ENCODE results near the gene CA10. TPM values are rescaled to one million over a fixed set of nuclear protein-coding genes. Genes with fewer than 3 reads are reported as not detected.

Gene CA10
- total and polyA plus RNA-seq, 9 of the 15 experiments (the other 6 are each of a cell fraction or from before 2014, with no cell fraction given) = not detected

- CTCF ChIA-PET (ENCODE audit: low intra/inter-chr PET ratio) = no interaction called here
Measured at GRCh38 chr17:51709694-51710633, 448.6 kb downstream of the CA10 start.

GRCh38 chr17:51707216-51707615 is 451.3 kb downstream of the CA10 start:
- ATAC-seq (no peak), DNase-seq (ENCODE audit: extremely low read depth in 1 of 4, low spot score in 3 of 4) (no peak), FAIRE-seq (no peak)
- ChIA-PET POLR2A (no interaction called here), CTCF (ENCODE audit: low intra/inter-chr PET ratio) (no interaction called here)
- Histone ChIP-seq H3K9me1 (ENCODE audit: control insufficient read depth, insufficient read depth, low read length) (no peaks in the 10 kb centered on the region), H3K9ac (ENCODE audit: insufficient read depth in 1 of 2, low read depth in 2 of 2, low read length in 2 of 2) (no peak overlapping the region), H3K9me3 (replicated peaks; ENCODE audit: control insufficient read depth, insufficient read depth, low read depth, low read length) (no peaks in the 10 kb centered on the region), H3K79me2 (ENCODE audit: control insufficient read depth, insufficient read depth, low read length) (no peaks in the 10 kb centered on the region), H2AFZ (ENCODE audit: low read depth, low read length) (no peak overlapping the region), H3K4me3 (no peak overlapping the region), H3K27me3 (ENCODE audit: control insufficient read depth in 2 of 2, insufficient read depth in 2 of 2, low read length in 2 of 2) (no peaks in the 10 kb centered on the region), H3K27ac (ENCODE audit: extremely low read depth, low read depth, low read length) (no peak overlapping the region), H4K20me1 (replicated peaks; ENCODE audit: control insufficient read depth, insufficient read depth, low read length) (no peaks in the 10 kb centered on the region), H3K36me3 (ENCODE audit: control insufficient read depth, insufficient read depth, low read length) (no peaks in the 10 kb centered on the region), H3K4me1 (replicated peaks in 1 of 2; ENCODE audit: control insufficient read depth in 2 of 2, insufficient read depth in 2 of 2, low read length in 2 of 2) (no peaks in the 10 kb centered on the region), H3K4me2 (ENCODE audit: insufficient read depth, low read length) (no peak overlapping the region)
- in situ Hi-C loops (cut with MboI) (no loop called here), intact Hi-C loops (cut with micrococcal nuclease) (no loop called here)
- no peak for TF ChIP-seq ZNF512 (tag; IDR thresholded peaks at IDR 0.05)
- TF ChIP-seq MLX (CRISPR knock-in tag; conservative IDR thresholded peaks at IDR 0.05) = no peak
- no peak for TF ChIP-seq TEAD4 (IDR thresholded peaks at IDR 0.05; ENCODE audit: low read length)
- TF ChIP-seq TEAD4 (CRISPR knock-in tag; IDR thresholded peaks at IDR 0.05; ENCODE audit: borderline replicate concordance) = no peak
- TF ChIP-seq SMARCE1 (IDR thresholded peaks at IDR 0.05) = no peak
- TF ChIP-seq SIN3A (IDR thresholded peaks at IDR 0.05; ENCODE audit: borderline replicate concordance in 2 of 2, control insufficient read depth in 1 of 2, low read depth in 2 of 2, low read length in 2 of 2) = no peak
- TF ChIP-seq SAFB2 (IDR thresholded peaks at IDR 0.05; ENCODE audit: borderline replicate concordance, low read depth, low read length, severe bottlenecking) = no peak
- BruUV-seq (replicated peaks) = no TSS peak
- 0% methylated on average over 2 of the region's 2 CpGs for WGBS (ENCODE audit: insufficient coverage, low coverage, missing lambda C conversion rate)

More at GRCh38 chr17:51709694-51710633, 448.6 kb downstream of the CA10 start:
- Histone ChIP-seq H3K4me2 (ENCODE audit: insufficient read depth, low read length) (no peak overlapping the region), H2AFZ (ENCODE audit: low read depth, low read length) (no peak overlapping the region), H3K9ac (ENCODE audit: insufficient read depth in 1 of 2, low read depth in 2 of 2, low read length in 2 of 2) (no peak overlapping the region), H3K79me2 (ENCODE audit: control insufficient read depth, insufficient read depth, low read length) (no peaks in the 10 kb centered on the region), H3K9me1 (ENCODE audit: control insufficient read depth, insufficient read depth, low read length) (no peaks in the 10 kb centered on the region), H3K4me1 (replicated peaks in 1 of 2; ENCODE audit: control insufficient read depth in 2 of 2, insufficient read depth in 2 of 2, low read length in 2 of 2) (no peaks in the 10 kb centered on the region), H3K9me3 (replicated peaks; ENCODE audit: control insufficient read depth, insufficient read depth, low read depth, low read length) (no peaks in the 10 kb centered on the region), H4K20me1 (replicated peaks; ENCODE audit: control insufficient read depth, insufficient read depth, low read length) (no peaks in the 10 kb centered on the region), H3K4me3 (no peak overlapping the region), H3K27ac (ENCODE audit: extremely low read depth, low read depth, low read length) (no peak overlapping the region), H3K27me3 (ENCODE audit: control insufficient read depth in 2 of 2, insufficient read depth in 2 of 2, low read length in 2 of 2) (no peaks in the 10 kb centered on the region), H3K36me3 (ENCODE audit: control insufficient read depth, insufficient read depth, low read length) (no peaks in the 10 kb centered on the region)
- in situ Hi-C loops (cut with MboI) = no loop called here
- no TSS peak for BruUV-seq (replicated peaks)
- WGBS (ENCODE audit: insufficient coverage, low coverage, missing lambda C conversion rate) = 2% methylated on average over 7 of the region's 7 CpGs
- intact Hi-C loops (cut with micrococcal nuclease) = no loop called here
- POLR2A ChIA-PET = interaction anchor here (1.3 kb wide), 1 partner anchor 10 kb away, joined by 4 read pairs; no protein-coding TSS in a partner anchor
- DNase-seq (ENCODE audit: extremely low read depth in 1 of 4, low spot score in 3 of 4) (no peak), FAIRE-seq (no peak), ATAC-seq (no peak)
- no peak for TF ChIP-seq FOXJ2 (tag; IDR thresholded peaks at IDR 0.05)
- TF ChIP-seq GTF2F1 (IDR thresholded peaks at IDR 0.05; ENCODE audit: low read depth, low read length) = no peak
- TF ChIP-seq PHB2 (IDR thresholded peaks at IDR 0.05; ENCODE audit: low read depth) = no peak
- no peak for TF ChIP-seq ESRRA (IDR thresholded peaks at IDR 0.05; ENCODE audit: borderline replicate concordance, low read depth)
- TF ChIP-seq EP400 (IDR thresholded peaks at IDR 0.05) = no peak
- no peak for TF ChIP-seq ZNF507 (tag; conservative IDR thresholded peaks at IDR 0.05)
- TF ChIP-seq ELF2 (CRISPR knock-in tag; IDR thresholded peaks at IDR 0.05) = no peak

Measured in K562 (cell line).